SK-N-SH treated with all-trans-retinoic acid at 6 μM for 48 hours (cell line): ENCODE data around the gene NMT1.

ENCODE experiments used
- ATAC-seq: fragments of 200-7000 bp; cut with Tn5 transposase; 3 replicates; pipeline ENCODE4 v1.9.1; 2020; ENCODE audit warnings: mild to moderate bottlenecking, moderate library complexity
- ARNTL ChIP-seq: fragments of 450-650 bp; formaldehyde crosslinking; IDR thresholded peaks from 2 replicates; pipeline ENCODE4 v1.5.0; 2020; ENCODE audit warnings: low read depth, mild to moderate bottlenecking, moderate library complexity, borderline replicate concordance
- BACH2 ChIP-seq: fragments of 250-450 bp; sonication (Bioruptor Pico); IDR thresholded peaks from 2 replicates; pipeline ENCODE4 v1.9.0; 2021; ENCODE audit warnings: mild to moderate bottlenecking, borderline replicate concordance
- CREB5 ChIP-seq: fragments of 250-450 bp; sonication (Bioruptor Pico); IDR thresholded peaks from 2 replicates; pipeline ENCODE4 v1.5.1; 2020; ENCODE audit warnings: low read depth, mild to moderate bottlenecking, moderate library complexity
- CSDC2 ChIP-seq: fragments of 250-450 bp; sonication (Bioruptor Pico); IDR thresholded peaks from 2 replicates; pipeline ENCODE4 v1.5.0; 2020; ENCODE audit warnings: mild to moderate bottlenecking, moderate library complexity
- CSRNP3 ChIP-seq: fragments of 250-450 bp; sonication (Bioruptor Pico); IDR thresholded peaks from 2 replicates; pipeline ENCODE4 v1.5.1; 2021; ENCODE audit warnings: mild to moderate bottlenecking, moderate library complexity
- ESRRG ChIP-seq: fragments of 250-450 bp; sonication (Bioruptor Pico); IDR thresholded peaks from 2 replicates; pipeline ENCODE4 v1.6.1; 2021; ENCODE audit warnings: mild to moderate bottlenecking
- GLIS3 ChIP-seq: fragments of 250-450 bp; sonication (Bioruptor Pico); IDR thresholded peaks from 2 replicates; pipeline ENCODE4 v1.5.0; 2020; ENCODE audit warnings: mild to moderate bottlenecking, moderate library complexity
- ISL1 ChIP-seq: fragments of 250-450 bp; sonication (Bioruptor Pico); IDR thresholded peaks from 2 replicates; pipeline ENCODE4 v2.1.2; 2022; ENCODE audit warnings: mild to moderate bottlenecking, moderate library complexity
- OSR1 ChIP-seq: fragments of 250-450 bp; sonication (Bioruptor Pico); IDR thresholded peaks from 2 replicates; pipeline ENCODE4 v1.8.0; 2022; ENCODE audit warnings: moderate library complexity, mild to moderate bottlenecking, inconsistent platforms
- PATZ1 ChIP-seq: fragments of 250-450 bp; sonication (Bioruptor Pico); IDR thresholded peaks from 2 replicates; pipeline ENCODE4 v1.8.0; 2020; ENCODE audit warnings: mild to moderate bottlenecking, moderate library complexity, borderline replicate concordance
- POU6F1 ChIP-seq: fragments of 250-450 bp; sonication (Bioruptor Pico); IDR thresholded peaks from 2 replicates; pipeline ENCODE4 v1.8.0; 2021; ENCODE audit warnings: low read depth, mild to moderate bottlenecking, moderate library complexity, borderline replicate concordance
- PPARA ChIP-seq: fragments of 250-450 bp; sonication (Bioruptor Pico); IDR thresholded peaks from 2 replicates; pipeline ENCODE4 v1.5.0; 2020; ENCODE audit warnings: mild to moderate bottlenecking, borderline replicate concordance
- SNAI2 ChIP-seq: fragments of 250-450 bp; sonication (Bioruptor Pico); IDR thresholded peaks from 2 replicates; pipeline ENCODE4 v1.5.0; 2020; ENCODE audit warnings: mild to moderate bottlenecking, moderate library complexity
- TCF4 ChIP-seq: fragments of 250-450 bp; sonication (Bioruptor Pico); IDR thresholded peaks from 2 replicates; pipeline ENCODE4 v1.8.0; 2021; ENCODE audit warnings: mild to moderate bottlenecking, moderate library complexity, borderline replicate concordance
- TSHZ2 ChIP-seq: fragments of 250-450 bp; sonication (Bioruptor Pico); IDR thresholded peaks from 2 replicates; pipeline ENCODE4 v1.5.0; 2020; ENCODE audit warnings: mild to moderate bottlenecking, moderate library complexity
- ZFP3 ChIP-seq: fragments of 250-450 bp; sonication (Bioruptor Pico); IDR thresholded peaks from 2 replicates; pipeline ENCODE4 v1.5.0; 2020; ENCODE audit warnings: mild to moderate bottlenecking, moderate library complexity
- ZNF565 ChIP-seq: fragments of 450-650 bp; formaldehyde crosslinking; conservative IDR thresholded peaks from 2 replicates; pipeline ENCODE4 v1.5.0; 2020; ENCODE audit warnings: low read depth, mild to moderate bottlenecking, moderate library complexity
- ZNF8 ChIP-seq: fragments of 450-650 bp; formaldehyde crosslinking; IDR thresholded peaks from 2 replicates; pipeline ENCODE4 v1.5.0; 2020; ENCODE audit warnings: mild to moderate bottlenecking, moderate library complexity

The NMT1 gene

GRCh38 chr17:45106096-45106495 is 45.0 kb downstream of the NMT1 start:
- no peak for ATAC-seq
- TF ChIP-seq ZFP3 (CRISPR knock-in tag) (no peak), BACH2 (CRISPR knock-in tag) (no peak), PPARA (no peak), ESRRG (CRISPR knock-in tag) (no peak), ZNF565 (CRISPR knock-in tag) (no peak), TCF4 (no peak), PATZ1 (no peak), CSDC2 (CRISPR knock-in tag) (no peak), ZNF8 (CRISPR knock-in tag) (no peak)

GRCh38 chr17:45106582-45106981 is 45.5 kb downstream of the NMT1 start:
- no peak for ATAC-seq
- TF ChIP-seq ARNTL (CRISPR knock-in tag) (no peak), BACH2 (CRISPR knock-in tag) (no peak), ZFP3 (CRISPR knock-in tag) (no peak), PATZ1 (no peak), PPARA (no peak), POU6F1 (CRISPR knock-in tag) (no peak), OSR1 (CRISPR knock-in tag) (no peak), CSRNP3 (CRISPR knock-in tag) (no peak), GLIS3 (CRISPR knock-in tag) (no peak), ISL1 (CRISPR knock-in tag) (no peak), TSHZ2 (CRISPR knock-in tag) (no peak), ZNF565 (CRISPR knock-in tag) (no peak), TCF4 (no peak)

GRCh38 chr17:45107293-45108010 is 46.3 kb downstream of the NMT1 start:
- no peak for ATAC-seq
- TF ChIP-seq CREB5 (no peak), PPARA (no peak), CSRNP3 (CRISPR knock-in tag) (no peak), ISL1 (CRISPR knock-in tag) (no peak), SNAI2 (CRISPR knock-in tag) (no peak), POU6F1 (CRISPR knock-in tag) (no peak), TSHZ2 (CRISPR knock-in tag) (no peak)
